H4 (cell line): Measurements from ENCODE around the gene CD58. TPM values are rescaled to one million over a fixed set of nuclear protein-coding genes. Genes with fewer than 3 reads are reported as not detected.
"Not testable (repeated sequence)": the region's sequence is repeated elsewhere in the genome, so short reads cannot be mapped to it uniquely, and the experiment has no call there.

Experiments
- DNase-seq: peaks from one replicate; pipeline ENCODE4 v3.0.0-alpha.2; 2015; ENCODE audit warnings: low spot score
- total RNA-seq: library from RNA; depleted of rRNA; stranded (reverse); fragments of >200 nt; shearing (Covaris generic); gene quantifications from 2 replicates; pipeline ENCODE4 v1.2.3, GENCODE V29; 2014

Gene CD58
- total RNA-seq, 1 experiment from 2014 or later: 18.4 TPM

GRCh38 chr1:116571215-116571919 is 541 bp upstream of the CD58 start:
- DNase-seq: no peak

GRCh38 chr1:116569776-116570357 is 959 bp downstream of the CD58 start:
- no peak for DNase-seq

- no peak for DNase-seq
These were observed 1.5 kb downstream of the CD58 start for GRCh38 chr1:116569381-116569670.

DNA sequence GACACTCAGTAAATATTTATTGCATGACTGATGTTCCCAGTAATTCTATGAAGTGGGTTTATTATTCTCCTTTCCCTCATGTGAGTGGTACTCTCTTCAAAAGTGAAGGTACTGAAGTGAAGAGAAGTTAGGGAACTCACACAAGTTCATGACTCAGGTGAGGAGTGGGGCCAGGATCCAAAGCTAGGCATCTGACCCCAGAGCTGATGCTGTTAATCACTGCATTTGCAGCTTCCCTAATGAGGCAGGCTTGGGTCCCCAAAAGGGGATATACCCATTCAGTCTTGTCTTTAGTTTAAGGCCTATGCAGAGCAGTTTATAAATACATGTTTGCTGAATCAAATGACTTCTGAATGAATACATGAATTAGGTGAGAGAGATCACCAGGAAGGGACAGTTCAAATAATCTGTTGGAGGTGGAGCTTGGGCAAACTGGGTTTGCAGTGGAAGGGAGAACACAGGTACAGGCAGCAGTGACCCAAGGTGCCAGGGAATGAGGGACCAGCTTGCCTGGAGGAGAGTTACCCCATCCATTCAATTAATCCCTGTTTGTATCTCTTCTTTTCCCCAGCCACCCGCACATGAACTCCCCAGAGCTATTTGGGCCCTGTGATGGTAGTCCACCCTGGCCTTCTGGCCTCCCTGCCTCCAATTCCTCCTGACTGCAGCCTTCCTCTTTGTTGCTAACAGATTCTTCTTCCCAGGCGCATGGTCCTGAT is 2.0 kb downstream of the CD58 start:
- DNase-seq: no peak

DNA sequence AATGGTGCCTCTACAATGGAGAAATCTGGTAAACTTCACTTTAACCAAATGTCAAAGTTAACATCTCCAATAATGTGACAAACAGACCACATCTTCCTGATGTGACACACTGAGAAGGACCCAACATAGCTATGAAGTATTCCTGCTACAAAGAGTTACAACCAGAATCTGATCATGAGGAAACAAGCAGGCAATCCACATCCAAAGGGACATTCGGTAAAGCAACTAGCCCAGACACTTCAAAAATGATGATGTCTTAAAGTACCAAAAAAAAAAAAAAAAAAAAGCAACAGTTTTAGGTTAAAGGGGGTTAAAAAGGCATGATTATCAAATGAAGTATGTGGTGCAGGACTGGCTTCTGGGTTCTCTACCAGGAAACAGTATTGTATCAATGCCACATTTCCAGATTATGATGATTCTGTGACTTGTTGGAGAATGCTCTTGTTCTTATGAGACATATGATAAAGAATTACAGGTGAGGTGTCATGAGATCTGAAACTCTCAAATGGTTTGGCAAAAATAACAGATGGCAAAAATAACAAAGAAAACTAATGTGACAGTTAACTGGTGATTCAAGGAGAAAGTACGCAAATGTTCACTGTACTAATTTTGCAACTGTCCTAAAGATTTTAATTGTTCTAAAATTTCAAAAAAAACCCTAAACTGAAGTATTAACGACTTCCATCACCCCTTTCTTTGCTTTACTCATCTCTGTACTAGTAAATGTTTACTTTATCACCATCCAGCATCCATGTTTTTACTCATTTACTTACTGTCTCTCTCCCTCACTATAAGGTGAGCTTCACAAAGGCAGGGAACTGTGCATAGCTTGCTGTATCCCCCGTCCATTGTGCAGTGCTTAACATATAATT is 2.8 kb downstream of the CD58 start:
- no peak for DNase-seq

GRCh38 chr1:116565222-116565621 is 5.6 kb downstream of the CD58 start:
- no peak for DNase-seq

- no peak for DNase-seq
These were observed 6.4 kb downstream of the CD58 start for GRCh38 chr1:116564426-116564825.

DNA sequence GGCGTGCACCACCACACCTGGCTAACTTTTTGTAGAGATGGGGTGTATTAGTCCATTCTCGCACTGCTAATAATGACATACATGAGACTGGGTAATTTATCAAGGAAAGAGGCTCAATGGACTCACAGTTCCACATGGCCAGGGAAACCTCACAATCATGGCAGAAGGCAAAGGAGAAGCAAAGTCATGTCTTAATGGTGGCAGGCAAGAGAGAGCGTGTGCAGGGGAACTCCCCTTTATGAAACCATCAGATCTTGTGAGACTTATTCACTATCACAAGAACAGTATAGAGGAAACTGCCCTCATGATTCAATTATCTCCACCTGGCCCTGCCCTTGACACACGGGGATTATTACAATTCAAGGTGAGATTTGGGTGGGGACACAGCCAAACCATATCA is 8.4 kb downstream of the CD58 start:
- DNase-seq: not testable (repeated sequence)

GRCh38 chr1:116561563-116561962 is 9.3 kb downstream of the CD58 start:
- no peak for DNase-seq

- no peak for DNase-seq
These were observed 9.9 kb downstream of the CD58 start for GRCh38 chr1:116560704-116561490.

DNA sequence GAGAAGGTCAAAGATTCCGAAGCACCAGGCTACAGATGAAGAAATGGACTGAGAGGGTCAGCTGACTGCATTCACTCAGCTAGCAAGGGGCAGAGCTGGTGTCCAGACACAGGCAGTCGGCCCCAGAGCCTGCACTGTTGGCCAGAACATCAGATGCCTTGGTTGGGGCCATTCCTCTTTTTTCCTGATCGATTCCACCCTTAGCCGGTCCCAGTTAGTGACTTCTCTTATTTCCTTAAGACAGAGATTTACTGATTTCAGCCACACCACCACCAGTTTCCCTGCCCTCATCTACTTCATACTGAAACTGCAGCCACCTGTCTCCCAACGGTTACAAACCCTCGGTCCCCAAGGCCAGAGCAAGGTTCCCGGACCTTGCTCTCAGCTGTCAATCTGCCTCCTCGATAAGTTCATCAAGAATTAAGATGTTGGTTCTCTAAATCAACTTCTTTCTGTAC is 11.5 kb downstream of the CD58 start:
- DNase-seq: no peak

GRCh38 chr1:116558571-116558970 is 12.3 kb downstream of the CD58 start:
- DNase-seq: no peak

DNA sequence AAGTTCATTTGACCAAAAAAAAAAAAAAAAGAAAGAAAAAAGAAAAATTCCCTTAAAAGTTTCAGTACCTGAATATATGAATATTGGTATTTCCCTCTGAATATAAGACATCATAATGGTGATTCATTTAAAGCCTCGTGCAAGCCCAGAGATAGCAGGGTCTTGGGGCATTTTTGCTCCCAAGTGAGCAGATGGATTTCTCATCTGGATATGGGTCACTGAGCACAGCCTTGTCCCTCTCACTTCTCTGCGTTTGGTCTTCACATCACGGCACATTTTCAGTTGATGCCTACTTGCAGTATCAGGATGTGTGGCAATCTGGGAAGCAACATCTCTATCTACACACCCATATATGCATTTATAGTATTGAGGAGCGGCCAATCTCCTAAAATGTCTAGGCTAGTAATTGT is 12.7 kb downstream of the CD58 start:
- DNase-seq: no peak

DNA sequence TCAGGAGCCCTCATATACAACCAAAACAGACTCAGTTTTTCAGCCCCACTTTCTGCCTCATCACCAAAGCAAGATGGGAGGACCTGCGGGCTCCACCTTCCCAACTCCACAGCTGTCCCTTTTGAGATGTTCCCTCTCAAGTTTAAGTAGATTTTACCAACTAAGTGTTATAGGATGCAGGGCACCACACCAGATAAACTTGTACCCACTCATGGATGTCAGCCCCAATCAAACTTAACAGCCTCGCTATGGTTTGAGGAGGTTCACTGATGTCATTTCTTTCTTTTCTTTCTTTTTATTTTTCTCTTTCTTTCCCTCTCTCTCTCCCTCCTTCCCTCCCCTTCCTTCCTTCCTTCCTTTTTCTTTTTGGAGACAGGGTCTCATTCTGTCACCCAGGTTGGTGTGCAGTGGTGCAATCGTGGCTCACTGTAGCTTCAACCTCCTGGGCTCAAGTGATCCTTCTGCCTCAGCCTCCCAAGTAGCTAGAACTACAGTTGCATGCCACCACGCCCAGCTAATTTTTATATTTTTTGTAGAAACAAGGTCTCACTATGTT is 13.4 kb downstream of the CD58 start:
- DNase-seq: no peak

GRCh38 chr1:116556289-116557006 is 14.4 kb downstream of the CD58 start:
- DNase-seq: peak; percentile 87

DNA sequence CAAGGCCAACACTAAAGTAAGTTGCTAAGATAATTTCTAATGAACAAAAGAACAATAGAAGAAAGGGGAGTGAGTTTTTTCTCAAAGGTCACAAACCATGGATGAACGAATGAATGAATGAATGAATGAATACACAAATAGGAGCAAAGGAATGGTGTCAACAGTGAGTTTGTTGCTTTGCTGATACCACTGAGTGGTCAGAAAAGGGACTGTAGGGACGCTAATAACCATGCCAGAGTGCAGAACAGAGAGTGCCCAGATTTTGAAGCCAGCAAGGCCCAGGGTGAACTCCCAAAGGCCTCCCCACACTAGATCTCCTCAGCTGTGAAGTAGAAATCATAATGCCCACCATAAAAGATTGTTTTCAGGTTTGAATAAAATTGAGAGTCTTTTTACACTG is 15.9 kb downstream of the CD58 start:
- DNase-seq: no peak

DNA sequence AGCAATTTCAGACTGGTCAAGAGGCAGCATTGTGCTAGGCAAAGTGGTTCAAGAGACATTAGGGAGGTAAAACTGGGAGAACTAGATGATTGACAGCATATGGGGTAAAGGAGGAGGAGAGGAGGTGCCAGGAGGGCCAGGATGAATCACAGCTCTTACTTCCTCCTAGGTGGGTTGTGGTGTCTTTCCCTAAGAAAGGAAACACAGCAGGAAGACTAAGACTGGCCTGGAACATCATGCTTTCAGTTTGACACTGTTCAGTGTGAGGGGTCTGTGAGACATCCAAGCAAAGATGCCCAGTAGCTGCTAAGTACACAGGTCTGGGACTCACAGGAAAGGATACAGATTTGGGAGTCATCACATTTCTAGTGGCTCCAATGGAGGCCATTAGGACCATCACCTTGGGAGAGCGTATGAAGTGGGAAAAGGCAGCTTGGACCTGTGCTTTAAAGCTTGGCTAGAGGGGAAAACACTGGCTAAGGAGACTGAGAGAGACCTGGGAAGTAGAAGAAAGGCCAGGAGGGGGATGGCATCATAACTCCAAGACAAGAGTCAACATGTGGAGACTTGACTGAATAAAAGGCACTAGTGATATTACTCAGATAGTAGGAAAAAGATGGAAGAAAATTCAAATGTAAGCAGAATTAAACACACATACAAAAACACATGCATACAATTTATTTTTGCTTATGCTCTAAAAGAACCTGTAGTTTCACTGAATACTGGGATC is 17.3 kb downstream of the CD58 start:
- no peak for DNase-seq

- no peak for DNase-seq
These were observed 24.4 kb downstream of the CD58 start for GRCh38 chr1:116546354-116546977.

DNA sequence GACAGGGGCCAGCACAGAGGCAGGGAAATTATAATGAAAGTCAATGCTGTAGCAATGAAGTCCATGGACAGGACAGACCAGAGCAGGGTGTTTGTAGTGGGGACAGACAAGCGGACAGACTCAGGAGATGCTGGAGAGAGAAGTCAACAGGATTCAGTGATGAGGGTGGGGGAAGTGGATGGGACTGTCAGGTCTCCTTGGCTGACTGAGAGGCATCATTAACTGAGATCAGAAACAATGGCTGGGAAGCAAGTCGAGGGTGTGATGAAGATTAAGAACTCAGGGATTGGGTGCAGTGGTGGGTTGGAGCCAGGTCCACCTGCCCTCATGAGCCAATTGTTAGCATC is 25.5 kb downstream of the CD58 start:
- DNase-seq: no peak
